ENCODE measurements around the gene STK32C. TPM values are rescaled to one million over a fixed set of nuclear protein-coding genes. Genes with fewer than 3 reads are reported as not detected.

The STK32C gene
- total RNA-seq, 3 donors from 2014 or later = 5.6 to 12.8 (median 11.7) TPM

GRCh38 chr10:132253092-132253687 lies 54.6 kb downstream of the STK32C start:
- intact Hi-C loops (cut with DNase I; ENCODE audit: low total_unique reads) = no loop called here
- H3K36me3 ChIP-seq = no peaks in the 10 kb centered on the region
- H3K4me1 ChIP-seq = no peaks in the 10 kb centered on the region
- TF ChIP-seq CTCF (IDR thresholded peaks at IDR 0.05) (no peak), POLR2AphosphoS5 (IDR thresholded peaks at IDR 0.05) (no peak), POLR2A (IDR thresholded peaks at IDR 0.05) (no peak)
- no peaks in the 10 kb centered on the region for H3K9me3 ChIP-seq
- H3K27ac ChIP-seq = no peak overlapping the region
- DNase-seq (ENCODE audit: low spot score in 2 of 2) = no peak
- no peaks in the 10 kb centered on the region for H3K27me3 ChIP-seq
- H3K4me3 ChIP-seq = no peak overlapping the region

GRCh38 chr10:132252412-132252811 lies 55.3 kb downstream of the STK32C start:
- H3K4me1 ChIP-seq = no peaks in the 10 kb centered on the region
- H3K27ac ChIP-seq = no peak overlapping the region
- no peaks in the 10 kb centered on the region for H3K36me3 ChIP-seq
- no peaks in the 10 kb centered on the region for H3K27me3 ChIP-seq
- no peak for TF ChIP-seq POLR2AphosphoS5 (IDR thresholded peaks at IDR 0.05)
- no peak for TF ChIP-seq POLR2A (IDR thresholded peaks at IDR 0.05)
- no peak for TF ChIP-seq CTCF (IDR thresholded peaks at IDR 0.05)
- intact Hi-C loops (cut with DNase I; ENCODE audit: low total_unique reads) = no loop called here
- DNase-seq (ENCODE audit: low spot score in 2 of 2) = no peak
- no peak overlapping the region for H3K4me3 ChIP-seq
- H3K9me3 ChIP-seq = no peaks in the 10 kb centered on the region

- H3K27ac ChIP-seq = no peak overlapping the region
- H3K36me3 ChIP-seq = no peaks in the 10 kb centered on the region
- H3K4me3 ChIP-seq = no peak overlapping the region
- H3K27me3 ChIP-seq = no peaks in the 10 kb centered on the region
- no peaks in the 10 kb centered on the region for H3K9me3 ChIP-seq
- H3K4me1 ChIP-seq = no peaks in the 10 kb centered on the region
- intact Hi-C loops (cut with DNase I; ENCODE audit: low total_unique reads) = no loop called here
- no peak for DNase-seq (ENCODE audit: low spot score in 2 of 2)
- no peak for TF ChIP-seq POLR2A (IDR thresholded peaks at IDR 0.05)
- no peak for TF ChIP-seq CTCF (IDR thresholded peaks at IDR 0.05)
- no peak for TF ChIP-seq POLR2AphosphoS5 (IDR thresholded peaks at IDR 0.05)
Measured at GRCh38 chr10:132251928-132252327, 55.8 kb downstream of the STK32C start.

- no peaks in the 10 kb centered on the region for H3K4me1 ChIP-seq
- intact Hi-C loops (cut with DNase I; ENCODE audit: low total_unique reads) = no loop called here
- H3K36me3 ChIP-seq = no peaks in the 10 kb centered on the region
- H3K27me3 ChIP-seq = no peaks in the 10 kb centered on the region
- no peaks in the 10 kb centered on the region for H3K9me3 ChIP-seq
- H3K27ac ChIP-seq = no peak overlapping the region
- no peak for TF ChIP-seq POLR2A (IDR thresholded peaks at IDR 0.05)
- TF ChIP-seq POLR2AphosphoS5 (IDR thresholded peaks at IDR 0.05) = no peak
- no peak for TF ChIP-seq CTCF (IDR thresholded peaks at IDR 0.05)
- DNase-seq (ENCODE audit: low spot score in 2 of 2) = no peak
- no peak overlapping the region for H3K4me3 ChIP-seq
Measured at GRCh38 chr10:132250481-132251475, 57.0 kb downstream of the STK32C start.

- intact Hi-C loops (cut with DNase I; ENCODE audit: low total_unique reads) = no loop called here
- no peaks in the 10 kb centered on the region for H3K4me1 ChIP-seq
- no peaks in the 10 kb centered on the region for H3K27me3 ChIP-seq
- TF ChIP-seq POLR2AphosphoS5 (IDR thresholded peaks at IDR 0.05) (no peak), CTCF (IDR thresholded peaks at IDR 0.05) (no peak), POLR2A (IDR thresholded peaks at IDR 0.05) (no peak)
- no peaks in the 10 kb centered on the region for H3K36me3 ChIP-seq
- H3K9me3 ChIP-seq = no peaks in the 10 kb centered on the region
- DNase-seq (ENCODE audit: low spot score in 2 of 2) = no peak
- no peak overlapping the region for H3K4me3 ChIP-seq
- no peak overlapping the region for H3K27ac ChIP-seq
Measured at GRCh38 chr10:132249824-132250375, 57.9 kb downstream of the STK32C start.

Measured in breast epithelium (tissue), 4 donors.